H1 (cell line): Measurements from ENCODE around the gene TADA3. TPM values are rescaled to one million over a fixed set of nuclear protein-coding genes. Genes with fewer than 3 reads are reported as not detected.

ENCODE experiments used
- CTCF ChIA-PET: fragments of 300-600 bp; sonication (Branson Sonifier 250); formaldehyde crosslinking; loops from one replicate; lab custom pipeline; 2021; ENCODE audit not compliant: partially characterized antibody; lab: Charles Lee
- POLR2A ChIA-PET: fragments of 300-600 bp; sonication (Branson Sonifier 250); formaldehyde crosslinking; loops from one replicate; lab custom pipeline; 2021; ENCODE audit warnings: inconsistent platforms; ENCODE audit not compliant: partially characterized antibody; lab: Charles Lee
- DNase-seq, 2 experiments: peaks; one replicate each; pipeline versions ENCODE4 v3.0.0 to v3.0.0-alpha.2; 2010 to 2022; ENCODE audit warnings: low spot score in 2 of 2, low read depth in 1 of 2, mixed read lengths in 1 of 2
- FAIRE-seq: peaks from 2 replicates; lab custom pipeline; 2011; peaks lifted over from hg19 to GRCh38; lab: Jason Lieb, UNC
- H2AFZ ChIP-seq: 2 replicates; pipeline ENCODE4 v1.8.1; 2012; ENCODE audit warnings: low read length, inconsistent platforms
- H2AK5ac ChIP-seq: 2 replicates; pipeline ENCODE4 v1.6.1; 2013; ENCODE audit warnings: low read depth, low read length
- H2BK120ac ChIP-seq: replicated peaks from 2 replicates; pipeline ENCODE3; 2013; ENCODE audit warnings: low read depth, low read length, inconsistent platforms
- H2BK12ac ChIP-seq: 2 replicates; pipeline ENCODE4 v1.6.1; 2013; ENCODE audit warnings: low read depth, low read length
- H2BK15ac ChIP-seq: 2 replicates; pipeline ENCODE4 v1.6.1; 2013; ENCODE audit warnings: low read length
- H2BK20ac ChIP-seq: 2 replicates; pipeline ENCODE4 v1.6.1; 2013; ENCODE audit warnings: low read length
- H2BK5ac ChIP-seq: 2 replicates; pipeline ENCODE4 v1.6.1; 2013; ENCODE audit warnings: low read depth, low read length
- H3K14ac ChIP-seq: 2 replicates; pipeline ENCODE4 v1.6.1; 2013; ENCODE audit warnings: inconsistent platforms; ENCODE audit not compliant: insufficient read length
- H3K18ac ChIP-seq: 2 replicates; pipeline ENCODE4 v1.6.1; 2013; ENCODE audit warnings: low read length; ENCODE audit errors: extremely low read depth
- H3K23ac ChIP-seq: 2 replicates; pipeline ENCODE4 v1.6.1; 2013; ENCODE audit warnings: inconsistent platforms; ENCODE audit not compliant: insufficient read length
- H3K23me2 ChIP-seq: 2 replicates; pipeline ENCODE4 v1.6.1; 2013; ENCODE audit warnings: low read depth, low read length
- H3K27ac ChIP-seq: 2 replicates; pipeline ENCODE4 v1.6.1; 2011; ENCODE audit warnings: low read depth, low read length, inconsistent platforms
- H3K27me3 ChIP-seq, 4 experiments: replicated peaks in 1 of 4; 1 replicate in 1 of 4; 2 replicates in 3 of 4; pipeline versions ENCODE4 v1.6.1 to v1.8.1; 2011 to 2013; ENCODE audit warnings: low read length in 3 of 4, mild to moderate bottlenecking in 3 of 4, inconsistent platforms in 2 of 4, mixed read lengths in 2 of 4, moderate library complexity in 1 of 4; ENCODE audit not compliant: control insufficient read depth in 3 of 4, insufficient read depth in 3 of 4; ENCODE audit errors: extremely low read depth in 1 of 4
- H3K36me3 ChIP-seq, 4 experiments: 2 replicates each; pipeline versions ENCODE4 v1.6.1 to v1.8.1; 2011 to 2013; ENCODE audit warnings: mild to moderate bottlenecking in 4 of 4, low read length in 3 of 4, moderate library complexity in 2 of 4, control low read depth in 1 of 4, inconsistent platforms in 1 of 4; ENCODE audit not compliant: insufficient read depth in 4 of 4, control insufficient read depth in 2 of 4
- H3K4ac ChIP-seq: replicated peaks from 2 replicates; pipeline ENCODE3; 2013; ENCODE audit warnings: low read length, low read depth, mixed read lengths, inconsistent platforms; ENCODE audit not compliant: insufficient read length
- H3K4me1 ChIP-seq, 4 experiments: replicated peaks in 1 of 4; 1 replicate in 1 of 4; 2 replicates in 3 of 4; pipeline versions ENCODE4 v1.6.1 to v1.8.1; 2011 to 2013; ENCODE audit warnings: low read length in 3 of 4, inconsistent platforms in 2 of 4, mixed read lengths in 1 of 4; ENCODE audit not compliant: insufficient read depth in 4 of 4, control insufficient read depth in 3 of 4
- H3K4me2 ChIP-seq, 2 experiments: 2 replicates each; pipeline versions ENCODE4 v1.6.1 to v1.8.1; 2011 to 2013; ENCODE audit warnings: low read depth in 2 of 2, low read length in 2 of 2, control low read depth in 1 of 2, inconsistent platforms in 1 of 2, mild to moderate bottlenecking in 1 of 2; ENCODE audit not compliant: insufficient read depth in 1 of 2
- H3K4me3 ChIP-seq, 4 experiments: fragments of 200-600, 300-600 bp in 1 of 4; sonication (generic), shearing (Covaris generic), sonication (Bioruptor Twin) in 1 of 4; 2 replicates each; pipeline versions ENCODE4 v1.5.1 to v1.8.1; 2011 to 2016; ENCODE audit warnings: low read length in 4 of 4, low read depth in 3 of 4, control low read depth in 2 of 4, inconsistent platforms in 2 of 4, mild to moderate bottlenecking in 2 of 4, mixed read lengths in 1 of 4, moderate library complexity in 1 of 4; ENCODE audit not compliant: insufficient read depth in 2 of 4; ENCODE audit errors: extremely low read depth in 1 of 4
- H3K56ac ChIP-seq: replicated peaks from 2 replicates; pipeline ENCODE3; 2013; ENCODE audit warnings: low read depth, mild to moderate bottlenecking, mixed read lengths, low read length, inconsistent platforms; ENCODE audit not compliant: insufficient read length
- H3K79me1 ChIP-seq: 2 replicates; pipeline ENCODE4 v1.6.1; 2013; ENCODE audit warnings: low read depth, low read length, control low read depth
- H3K79me2 ChIP-seq, 2 experiments: 2 replicates each; pipeline versions ENCODE4 v1.6.1 to v1.8.1; 2012 to 2013; ENCODE audit warnings: low read length in 2 of 2, mild to moderate bottlenecking in 2 of 2, inconsistent platforms in 1 of 2; ENCODE audit not compliant: insufficient read depth in 2 of 2, control insufficient read depth in 1 of 2
- H3K9ac ChIP-seq, 4 experiments: replicated peaks in 1 of 4; 1 replicate in 1 of 4; 2 replicates in 3 of 4; pipeline versions ENCODE4 v1.6.1 to v1.8.1; 2011 to 2013; ENCODE audit warnings: low read depth in 3 of 4, low read length in 3 of 4, control low read depth in 2 of 4, mild to moderate bottlenecking in 2 of 4, moderate library complexity in 2 of 4, inconsistent platforms in 1 of 4; ENCODE audit errors: extremely low read depth in 1 of 4
- H3K9me3 ChIP-seq, 2 experiments: 2 replicates each; pipeline versions ENCODE4 v1.6.1 to v1.8.1; 2012 to 2013; ENCODE audit warnings: mild to moderate bottlenecking in 2 of 2, moderate library complexity in 2 of 2, control low read depth in 1 of 2, inconsistent platforms in 1 of 2, low read depth in 1 of 2, low read length in 1 of 2, mixed read lengths in 1 of 2; ENCODE audit not compliant: insufficient read depth in 2 of 2
- H4K20me1 ChIP-seq, 2 experiments: replicated peaks in 1 of 2; 2 replicates each; pipeline versions ENCODE3 to v1.8.1; 2011 to 2013; ENCODE audit warnings: inconsistent platforms in 2 of 2, low read length in 2 of 2, mild to moderate bottlenecking in 1 of 2; ENCODE audit not compliant: insufficient read depth in 2 of 2, control insufficient read depth in 1 of 2
- H4K5ac ChIP-seq: 2 replicates; pipeline ENCODE4 v1.6.1; 2013; ENCODE audit warnings: low read length, low read depth, mixed read lengths, inconsistent platforms; ENCODE audit not compliant: insufficient read length
- H4K8ac ChIP-seq: 2 replicates; pipeline ENCODE4 v1.8.0; 2013; ENCODE audit warnings: mild to moderate bottlenecking, moderate library complexity, low read length, inconsistent platforms; ENCODE audit not compliant: insufficient read depth; ENCODE audit errors: extremely low read depth
- H4K91ac ChIP-seq: replicated peaks from 2 replicates; pipeline ENCODE3; 2013; ENCODE audit warnings: low read length, mixed read lengths, inconsistent platforms; ENCODE audit not compliant: insufficient read length
- BACH1 ChIP-seq: IDR thresholded peaks from 2 replicates; pipeline ENCODE4 v1.6.1; 2012; ENCODE audit warnings: low read length, improper control_type of control experiment
- CHD1 ChIP-seq: IDR thresholded peaks from 2 replicates; pipeline ENCODE4 v1.6.1; 2012; ENCODE audit warnings: low read depth, low read length, improper control_type of control experiment
- EP300 ChIP-seq, 2 experiments: IDR thresholded peaks; 1 replicate in 1 of 2; 2 replicates in 1 of 2; pipeline ENCODE4 v1.6.1; 2011 to 2012; ENCODE audit warnings: low read depth in 2 of 2, low read length in 2 of 2, mild to moderate bottlenecking in 2 of 2, borderline replicate concordance in 1 of 2, inconsistent platforms in 1 of 2, moderate library complexity in 1 of 2
- EZH2 ChIP-seq: fragments of 200-600 bp; sonication (generic); IDR thresholded peaks from 2 replicates; pipeline ENCODE4 v1.7.1; 2012; ENCODE audit warnings: low read depth, mild to moderate bottlenecking, moderate library complexity, low read length, inconsistent platforms; ENCODE audit not compliant: severe bottlenecking
- HDAC2 ChIP-seq, 2 experiments: fragments of 300-600 bp in 1 of 2; sonication (generic) in 1 of 2; IDR thresholded peaks; 2 replicates each; pipeline ENCODE4 v1.6.1; 2011 to 2012; ENCODE audit warnings: low read depth in 2 of 2, low read length in 2 of 2, mild to moderate bottlenecking in 2 of 2, moderate library complexity in 2 of 2, borderline replicate concordance in 1 of 2, inconsistent platforms in 1 of 2
- JUN ChIP-seq: IDR thresholded peaks from 2 replicates; pipeline ENCODE4 v1.6.1; 2011; ENCODE audit warnings: low read depth, mild to moderate bottlenecking, improper control_type of control experiment, low read length
- NANOG ChIP-seq: IDR thresholded peaks from 2 replicates; pipeline ENCODE4 v1.6.1; 2011; ENCODE audit warnings: low read length, low read depth, mild to moderate bottlenecking, inconsistent platforms; ENCODE audit not compliant: insufficient read depth, poor library complexity, severe bottlenecking
- NRF1 ChIP-seq: IDR thresholded peaks from 2 replicates; pipeline ENCODE4 v1.6.1; 2011; ENCODE audit warnings: mild to moderate bottlenecking, low read depth, low read length, improper control_type of control experiment
- PHF8 ChIP-seq: fragments of 200-600 bp; sonication (generic); conservative IDR thresholded peaks from 2 replicates; pipeline ENCODE4 v1.7.1; 2012; ENCODE audit warnings: low read depth, mild to moderate bottlenecking, inconsistent platforms, low read length, moderate library complexity
- SP1 ChIP-seq: IDR thresholded peaks from 2 replicates; pipeline ENCODE4 v1.6.1; 2011; ENCODE audit warnings: low read depth, low read length
- SP2 ChIP-seq: IDR thresholded peaks from 2 replicates; pipeline ENCODE4 v1.6.1; 2012; ENCODE audit warnings: mild to moderate bottlenecking, low read length, inconsistent platforms
- YY1 ChIP-seq: IDR thresholded peaks from 2 replicates; pipeline ENCODE4 v1.6.1; 2011; ENCODE audit warnings: low read depth, mild to moderate bottlenecking, low read length
- WGBS, 2 experiments: shearing (Covaris generic) in 1 of 2; methylation state at CpG; one replicate each; pipeline versions ENCODE4 v1.1.6 to v1.1.7; 2013 to 2015; ENCODE audit warnings: low lambda C conversion rate in 2 of 2, mixed read lengths in 2 of 2, inconsistent platforms in 1 of 2, low coverage in 1 of 2, missing lambda C conversion rate in 1 of 2; ENCODE audit not compliant: insufficient replicate concordance in 2 of 2, insufficient coverage in 1 of 2, insufficient read length in 1 of 2; ENCODE audit errors: extremely low coverage in 1 of 2, missing lambda C conversion rate in 1 of 2; 5-methylcytosine and 5-hydroxymethylcytosine counted together
- polyA plus RNA-seq, 7 experiments: library from polyadenylated mRNA; depleted of rRNA in 3 of 7; stranded (reverse) in 5 of 7; unstranded in 2 of 7; fragments of >200 nt in 5 of 7; fragments of 200-250 nt in 2 of 7; gene quantifications; 1 replicate in 5 of 7; 2 replicates in 1 of 7; 4 replicates in 1 of 7; pipeline versions ENCODE4 v1.2.1 to v1.2.3, GENCODE V29; 2011 to 2013; ENCODE audit warnings: missing spikeins in 2 of 7, mixed read lengths in 2 of 7
- total RNA-seq: library from RNA; stranded (reverse); fragmentation: NEBNext Ultra II Directional; extraction: Animal tissue kit (Norgen Biotek cat#: 25700); gene quantifications from 2 replicates; pipeline ENCODE4 v1.2.1, GENCODE V29; 2021

The TADA3 gene
- total and polyA plus RNA-seq, 2 of the 8 experiments (the other 6 are each of a cell fraction or from before 2014, with no cell fraction given) = 43.4 to 50.3 TPM

GRCh38 chr3:9781551-9781950, 10.7 kb downstream of the TADA3 start:
- Histone ChIP-seq H2BK12ac (no peak overlapping the region), H3K23me2 (no peaks in the 10 kb centered on the region; the same call in 1 of the 2 replicates), H3K79me2 (no peaks in the 10 kb centered on the region), H2BK120ac (no peak overlapping the region), H3K14ac (no peak overlapping the region), H3K9ac (no peak overlapping the region), H2BK5ac (no peak overlapping the region), H3K36me3 (peaks cover 4 to 40% (median 25%) of the 10 kb centered on the region in 4 experiments), H4K8ac (no peak overlapping the region), H3K18ac (no peak overlapping the region), H2BK20ac (no peak overlapping the region), H2AK5ac (no peak overlapping the region), H3K56ac (no peak overlapping the region), H3K27ac (no peak overlapping the region), H2BK15ac (no peak overlapping the region), H3K79me1 (no peaks in the 10 kb centered on the region), H3K4me3 (no peak overlapping the region), H3K4me1 (no peaks in the 10 kb centered on the region), H3K4me2 (no peak overlapping the region), H4K20me1 (no peaks in the 10 kb centered on the region), H3K9me3 (no peaks in the 10 kb centered on the region), H4K5ac (no peak overlapping the region), H3K23ac (no peak overlapping the region), H4K91ac (no peak overlapping the region), H3K27me3 (peaks cover 0 to 3% (median 0%) of the 10 kb centered on the region in 4 experiments; a peak in 1 of 7 replicates), H3K4ac (no peak overlapping the region), H2AFZ (no peak overlapping the region)
- DNase-seq (no peak), FAIRE-seq (no peak)
- WGBS, 2 experiments = 86% methylated on average over 1 of the region's 1 CpG; no CpG with 5 or more reads in 1 of the 2 experiments
- ChIA-PET POLR2A (interaction anchor here (0.6 to 2.3 kb wide), 5 partner anchors 10 to 267 kb away, joined by 3 to 9 read pairs (median 3); partner anchors contain the start of gene OGG1), CTCF (interaction anchor here (0.6 to 3.9 kb wide), 8 partner anchors 10 to 654 kb away, joined by 3 to 11 read pairs (median 5); no protein-coding TSS in a partner anchor)
- TF ChIP-seq HDAC2 (IDR thresholded peaks at IDR 0.05; ENCODE audit: borderline replicate concordance in 1 of 2, low read depth in 2 of 2, low read length in 2 of 2) (no peak), JUN (no peak), SP2 (no peak), BACH1 (no peak), EZH2 (no peak), NANOG (no peak), PHF8 (no peak), EP300 (IDR thresholded peaks at IDR 0.05; ENCODE audit: borderline replicate concordance in 1 of 2, low read depth in 2 of 2, low read length in 2 of 2) (no peak), SP1 (no peak), NRF1 (no peak), YY1 (no peak), CHD1 (no peak)
